ENCODE measurements around the gene MCTP1.
"Not testable (repeated sequence)": the region's sequence is repeated elsewhere in the genome, so short reads cannot be mapped to it uniquely, and the experiment has no call there.

MCTP1 gene

DNA sequence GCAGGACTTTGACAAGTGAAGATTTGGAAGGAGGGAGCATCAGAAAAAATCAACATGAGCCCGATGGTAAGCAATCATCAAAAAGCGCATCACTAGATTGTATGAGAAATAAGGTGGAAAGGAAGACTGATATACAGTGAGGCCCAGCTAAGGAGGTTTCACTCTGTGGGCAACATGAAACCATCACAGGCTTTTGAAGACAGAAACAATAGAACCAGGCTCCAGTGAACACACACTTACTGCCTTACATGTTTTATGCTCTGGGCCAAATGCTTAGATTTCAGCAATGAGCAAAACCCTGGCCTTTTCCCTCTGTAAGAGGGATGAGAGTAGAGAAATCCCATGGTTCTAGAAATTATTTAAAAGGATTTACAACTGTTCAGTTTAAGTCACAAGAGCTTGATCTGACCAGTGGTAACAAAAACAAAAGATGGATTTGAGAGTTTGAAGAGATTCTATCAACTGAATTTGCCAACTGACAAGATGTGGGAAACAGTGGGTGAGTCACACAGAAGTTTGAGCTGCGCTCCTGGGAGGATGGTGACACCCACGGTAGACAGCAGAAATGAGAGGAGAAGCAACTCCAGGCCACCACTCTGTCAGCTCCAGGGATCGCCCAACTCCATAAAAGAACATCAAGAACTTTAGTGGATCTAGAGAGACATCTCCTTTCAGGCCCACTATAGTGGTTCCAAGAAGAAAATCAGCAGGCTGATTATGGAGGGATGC is 261.8 kb downstream of the MCTP1 start:
- FAIRE-seq = no peak

- FAIRE-seq = no peak
These were observed 264.5 kb downstream of the MCTP1 start for GRCh38 chr5:95020345-95020744.

GRCh38 chr5:95018946-95019345 is 265.9 kb downstream of the MCTP1 start:
- no peak for FAIRE-seq

DNA sequence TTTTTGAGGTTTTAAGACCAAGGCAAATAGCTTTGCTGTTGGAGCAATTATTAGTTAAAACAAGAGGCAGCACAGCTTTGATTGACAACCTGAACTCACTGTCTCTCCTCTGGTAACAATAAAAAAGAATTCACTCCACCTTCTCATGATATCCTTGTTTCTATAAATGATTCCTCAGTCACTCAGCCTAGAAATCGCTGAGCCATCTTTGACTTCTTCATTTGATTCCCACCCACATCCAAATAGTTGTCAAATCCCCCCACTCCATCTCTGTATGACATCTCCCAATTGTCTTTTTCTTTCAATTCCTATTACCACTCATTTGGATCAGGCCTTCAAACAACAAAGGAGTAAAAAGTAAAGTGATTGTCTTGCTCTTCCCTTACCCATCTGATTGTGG is 266.4 kb downstream of the MCTP1 start:
- FAIRE-seq = no peak

DNA sequence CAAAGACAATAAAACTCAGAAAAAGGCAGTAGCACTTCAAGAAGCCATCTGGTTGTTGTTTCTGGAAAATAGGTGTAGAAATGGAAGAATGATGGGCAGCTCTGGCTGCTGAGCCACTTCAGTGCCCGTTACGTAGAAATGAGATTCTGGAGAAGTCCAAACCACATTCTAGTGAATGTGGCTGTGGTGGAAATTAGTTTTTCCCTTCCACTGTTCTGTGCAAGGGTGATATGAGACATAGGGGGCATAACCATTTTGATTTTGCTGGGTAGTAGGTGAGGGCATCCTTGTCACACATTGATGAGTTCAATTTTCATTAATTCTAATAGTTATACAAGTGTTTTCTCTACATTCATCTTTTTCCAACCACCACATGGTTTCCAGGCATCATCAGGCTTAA is 275.1 kb downstream of the MCTP1 start:
- FAIRE-seq = no peak

DNA sequence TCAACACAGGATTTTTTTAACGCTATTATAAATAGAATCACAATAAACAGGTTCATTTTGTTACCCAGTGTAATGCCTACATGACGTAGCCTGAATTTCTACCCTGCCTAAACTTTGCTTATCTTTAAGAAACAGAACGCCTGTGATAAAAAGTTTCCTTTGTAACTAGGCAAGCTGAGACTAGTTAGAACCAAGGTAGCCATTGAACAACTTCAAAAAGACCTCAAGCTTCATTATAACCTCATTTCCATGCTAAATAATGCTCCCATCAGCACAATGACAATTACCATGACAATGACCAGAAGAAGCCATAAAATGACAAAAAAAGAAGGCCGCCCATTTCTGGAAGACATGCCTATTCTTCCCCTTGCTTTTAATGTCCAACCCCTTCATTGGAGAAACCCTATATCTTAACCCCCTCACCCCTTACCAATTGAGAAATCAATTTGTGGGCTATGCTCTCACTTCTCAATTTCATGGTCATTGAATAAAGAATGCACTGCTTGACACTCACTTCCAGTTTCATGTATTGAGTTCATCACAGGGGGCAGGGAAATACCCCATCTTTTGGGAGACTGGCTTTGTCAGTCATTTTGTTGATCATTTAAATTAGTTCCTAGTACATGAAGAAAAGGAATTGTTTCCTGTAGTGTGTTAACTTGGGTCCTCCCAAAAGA is 276.8 kb downstream of the MCTP1 start:
- no peak for FAIRE-seq

GRCh38 chr5:95005811-95006210 is 279.1 kb downstream of the MCTP1 start:
- FAIRE-seq = no peak

GRCh38 chr5:94998670-94999069 is 286.2 kb downstream of the MCTP1 start:
- no peak for FAIRE-seq

GRCh38 chr5:94994537-94994936 is 290.4 kb downstream of the MCTP1 start:
- not testable (repeated sequence) for FAIRE-seq

DNA sequence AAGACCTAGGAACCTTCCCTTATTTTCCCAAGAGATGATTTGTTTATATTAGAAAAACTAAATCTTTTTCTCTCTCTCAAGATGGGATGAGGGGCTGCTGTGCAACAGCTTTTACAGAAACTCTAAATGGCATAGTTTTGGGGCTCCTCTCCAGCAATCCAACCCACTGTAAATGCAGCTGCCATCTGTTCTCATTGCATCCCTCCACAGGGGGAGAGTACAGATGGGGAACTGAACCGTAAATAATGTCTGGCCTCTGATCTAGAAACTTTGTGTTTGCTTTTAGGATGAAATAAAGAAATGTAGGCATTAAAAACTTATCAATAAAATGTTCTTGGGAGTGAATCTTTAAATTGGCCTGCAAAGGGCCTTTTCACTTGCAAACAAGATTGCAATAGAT is 291.4 kb downstream of the MCTP1 start:
- no peak for FAIRE-seq

DNA sequence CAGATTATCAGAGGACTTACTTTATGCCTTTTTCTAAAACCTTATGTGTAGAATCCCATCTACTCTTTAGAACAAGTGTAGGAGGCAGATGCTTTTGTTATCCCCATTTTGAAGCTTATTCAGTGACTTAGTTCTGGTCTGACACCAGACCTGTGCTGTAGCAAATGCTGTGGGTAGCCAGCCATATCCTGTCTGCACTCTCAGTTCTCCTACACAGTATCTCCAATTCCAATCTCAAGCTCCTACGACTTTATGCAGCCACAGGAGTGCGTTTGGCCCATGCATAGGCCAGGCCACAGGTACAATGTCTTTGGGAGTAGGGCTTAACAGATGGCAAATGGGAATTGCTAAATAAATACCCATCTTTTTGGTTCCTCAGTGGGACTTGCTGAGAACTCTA is 292.6 kb downstream of the MCTP1 start:
- no peak for FAIRE-seq

- FAIRE-seq = no peak
These were observed 300.9 kb downstream of the MCTP1 start for GRCh38 chr5:94983861-94984535.

- FAIRE-seq = no peak
These were observed 307.5 kb downstream of the MCTP1 start for GRCh38 chr5:94977437-94977836.

DNA sequence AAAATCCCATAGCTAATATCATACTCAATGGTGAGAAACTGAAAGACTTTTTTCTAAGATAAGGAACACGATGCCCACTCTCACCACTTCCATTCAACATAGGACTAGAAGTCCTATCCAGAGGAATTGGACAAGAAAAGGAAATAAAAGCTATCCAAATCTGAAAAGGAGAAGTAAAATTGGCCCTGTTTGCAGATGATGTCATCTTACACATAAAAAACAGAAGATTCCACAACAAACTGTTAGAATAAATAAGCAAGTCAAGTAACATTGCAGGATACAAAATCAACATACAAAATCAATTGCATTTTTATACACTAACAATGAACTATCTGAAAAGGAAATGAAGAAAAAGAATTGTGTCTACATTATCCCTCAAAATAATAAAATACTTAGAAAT is 308.0 kb downstream of the MCTP1 start:
- no peak for FAIRE-seq

DNA sequence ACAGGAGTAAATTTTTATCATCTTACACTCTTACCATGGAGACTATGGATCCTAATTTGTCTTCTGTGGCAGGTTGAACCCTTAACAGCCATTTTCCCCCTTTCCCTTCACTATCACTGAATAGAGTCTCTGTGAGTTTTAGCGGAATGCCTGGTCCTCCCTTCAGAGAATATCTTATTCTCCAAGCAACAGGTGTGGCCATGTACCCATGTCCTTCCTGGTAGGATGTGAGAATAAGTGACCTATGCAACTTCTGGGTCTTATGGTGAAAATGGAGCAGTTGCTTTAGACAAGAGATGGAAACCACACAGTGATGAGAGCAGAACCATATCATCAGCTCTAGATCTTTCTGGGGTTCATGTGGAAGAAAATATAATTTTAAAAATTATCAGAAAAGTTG is 312.6 kb downstream of the MCTP1 start:
- FAIRE-seq = no peak

- FAIRE-seq = peak; percentile 86
These were observed 315.7 kb downstream of the MCTP1 start for GRCh38 chr5:94969174-94969573.

- peak; percentile 97 for FAIRE-seq
These were observed 316.3 kb downstream of the MCTP1 start for GRCh38 chr5:94968507-94969095.

- no peak for FAIRE-seq
These were observed 317.4 kb downstream of the MCTP1 start for GRCh38 chr5:94967525-94967924.

- FAIRE-seq = not testable (repeated sequence)
These were observed 325.6 kb downstream of the MCTP1 start for GRCh38 chr5:94959279-94959678.

DNA sequence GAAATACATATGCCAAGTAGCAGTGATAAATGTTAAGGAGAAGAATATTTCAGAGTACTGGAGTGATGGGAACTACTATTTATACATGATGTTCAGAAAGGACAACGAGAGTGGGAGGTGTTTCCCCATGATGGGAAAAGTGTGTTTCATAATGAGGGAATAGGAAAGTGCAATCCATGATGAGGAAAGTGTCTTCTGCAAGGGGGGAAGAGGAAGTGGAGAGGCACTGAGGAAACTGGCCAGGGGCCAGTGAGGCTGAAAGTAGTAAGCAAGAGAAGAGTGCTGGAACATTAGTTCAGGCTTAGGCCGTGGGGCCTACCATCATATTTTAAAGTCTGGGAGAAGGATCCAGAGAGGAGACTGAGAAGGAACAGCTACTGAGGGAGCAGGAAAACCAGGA is 339.2 kb downstream of the MCTP1 start:
- FAIRE-seq = no peak

- no peak for FAIRE-seq
These were observed 340.7 kb downstream of the MCTP1 start for GRCh38 chr5:94944160-94944559.

- FAIRE-seq = no peak
These were observed 343.7 kb downstream of the MCTP1 start for GRCh38 chr5:94941122-94941755.

DNA sequence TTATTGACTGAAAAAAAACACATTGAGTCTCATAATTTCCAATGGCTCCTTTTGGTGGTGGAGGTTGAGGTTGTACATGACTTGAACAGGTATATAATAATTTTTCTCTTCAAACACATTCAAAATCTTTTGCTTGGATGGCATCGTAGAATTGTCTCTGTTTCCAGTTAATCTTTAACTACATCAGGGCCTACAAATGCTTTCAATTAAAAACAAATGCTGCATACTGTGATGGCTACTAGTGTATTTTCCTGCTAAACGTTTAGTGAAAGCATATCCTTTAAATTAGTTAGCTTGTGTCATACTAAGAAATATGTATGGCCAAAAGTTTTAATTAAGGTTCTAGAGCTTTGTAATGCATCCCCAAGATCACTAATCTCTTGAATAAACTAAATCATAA is 352.6 kb downstream of the MCTP1 start:
- no peak for FAIRE-seq

All from A204.1 (cell line).